CD14-positive monocyte (primary cell): ENCODE results near the gene CDK6. TPM values are rescaled to one million over a fixed set of nuclear protein-coding genes. Genes with fewer than 3 reads are reported as not detected.

Experiments
- DNase-seq, 3 donors: peaks; one replicate each; pipeline ENCODE4 v3.0.0-alpha.2; 2011 to 2022
- H2AFZ ChIP-seq: 2 replicates; pipeline ENCODE4 v1.6.0; 2012; ENCODE audit warnings: mild to moderate bottlenecking, low read depth, low read length, inconsistent platforms; ENCODE audit not compliant: insufficient read depth, poor library complexity, severe bottlenecking
- H3K27ac ChIP-seq, 2 donors: 1 replicate in 1 of 2; 2 replicates in 1 of 2; pipeline ENCODE4 v1.5.1; 2012 to 2013; ENCODE audit warnings: low read length in 2 of 2, control low read depth in 1 of 2, inconsistent platforms in 1 of 2, low read depth in 1 of 2, mild to moderate bottlenecking in 1 of 2
- H3K27me3 ChIP-seq, 2 donors: one replicate each; pipeline versions ENCODE4 v1.6.0 to v1.6.1; 2011 to 2013; ENCODE audit warnings: low read length in 2 of 2; ENCODE audit not compliant: control insufficient read depth in 2 of 2, insufficient read depth in 2 of 2
- H3K36me3 ChIP-seq, 2 donors: replicated peaks in 1 of 2; 1 replicate in 1 of 2; 2 replicates in 1 of 2; pipeline versions ENCODE4 v1.5.1 to v1.6.1; 2012 to 2013; ENCODE audit warnings: low read length in 2 of 2, control low read depth in 1 of 2, inconsistent platforms in 1 of 2, mild to moderate bottlenecking in 1 of 2; ENCODE audit not compliant: insufficient read depth in 2 of 2, control insufficient read depth in 1 of 2
- H3K4me1 ChIP-seq, 2 donors: 1 replicate in 1 of 2; 2 replicates in 1 of 2; pipeline versions ENCODE4 v1.5.1 to v1.6.1; 2012 to 2013; ENCODE audit warnings: low read length in 2 of 2, control low read depth in 1 of 2, inconsistent platforms in 1 of 2, mild to moderate bottlenecking in 1 of 2, moderate library complexity in 1 of 2; ENCODE audit not compliant: insufficient read depth in 2 of 2, control insufficient read depth in 1 of 2
- H3K4me2 ChIP-seq: replicated peaks from 2 replicates; pipeline ENCODE3; 2012; ENCODE audit warnings: low read length, moderate library complexity, mild to moderate bottlenecking; ENCODE audit not compliant: poor library complexity, severe bottlenecking; ENCODE audit errors: extremely low read depth
- H3K4me3 ChIP-seq, 3 experiments: fragments of 200-600 bp in 1 of 3; sonication (generic) in 1 of 3; replicated peaks in 1 of 3; 1 replicate in 2 of 3; 2 replicates in 1 of 3; pipeline ENCODE4 v1.5.1; 2011 to 2013; ENCODE audit warnings: low read length in 3 of 3, mild to moderate bottlenecking in 3 of 3, control low read depth in 2 of 3, low read depth in 2 of 3, inconsistent platforms in 1 of 3, moderate library complexity in 1 of 3
- H3K79me2 ChIP-seq: 2 replicates; pipeline ENCODE4 v1.6.0; 2012; ENCODE audit warnings: mild to moderate bottlenecking, control low read depth, inconsistent platforms, low read length, moderate library complexity; ENCODE audit not compliant: insufficient read depth
- H3K9ac ChIP-seq: 2 replicates; pipeline ENCODE4 v1.6.0; 2017; ENCODE audit warnings: low read length, mild to moderate bottlenecking; ENCODE audit not compliant: insufficient read depth, poor library complexity, severe bottlenecking
- H3K9me3 ChIP-seq, 2 donors: replicated peaks in 1 of 2; 1 replicate in 1 of 2; 2 replicates in 1 of 2; pipeline versions ENCODE4 v1.5.1 to v1.6.1; 2012 to 2013; ENCODE audit warnings: low read length in 2 of 2, control low read depth in 1 of 2; ENCODE audit not compliant: control insufficient read depth in 1 of 2, insufficient read depth in 1 of 2
- H4K20me1 ChIP-seq: 2 replicates; pipeline ENCODE4 v1.6.0; 2012; ENCODE audit warnings: mild to moderate bottlenecking, low read length, control low read depth, moderate library complexity; ENCODE audit not compliant: insufficient read depth
- H3K27ac Mint-ChIP-seq, 7 donors: one replicate each; pipeline ENCODE4 v1.8.0; 2020; ENCODE audit warnings: mild to moderate bottlenecking in 7 of 7, mixed read lengths in 7 of 7, moderate library complexity in 6 of 7, inconsistent platforms in 2 of 7
- H3K27me3 Mint-ChIP-seq, 3 donors: one replicate each; pipeline ENCODE4 v1.8.0; 2021 to 2022; ENCODE audit warnings: low read depth in 3 of 3, mild to moderate bottlenecking in 3 of 3, mixed read lengths in 3 of 3, moderate library complexity in 3 of 3, inconsistent platforms in 1 of 3
- H3K36me3 Mint-ChIP-seq, 2 donors: one replicate each; pipeline ENCODE4 v1.8.0; 2020; ENCODE audit warnings: mixed read lengths in 2 of 2, inconsistent platforms in 1 of 2, mild to moderate bottlenecking in 1 of 2
- H3K4me1 Mint-ChIP-seq: one replicate; pipeline ENCODE4 v1.8.0; 2020; ENCODE audit warnings: mild to moderate bottlenecking, mixed read lengths
- H3K4me3 Mint-ChIP-seq, 2 donors: one replicate each; pipeline ENCODE4 v1.8.0; 2020; ENCODE audit warnings: mild to moderate bottlenecking in 2 of 2, mixed read lengths in 2 of 2, moderate library complexity in 1 of 2
- H3K9me3 Mint-ChIP-seq, 7 donors: one replicate each; pipeline ENCODE4 v1.8.0; 2020 to 2022; ENCODE audit warnings: mixed read lengths in 7 of 7, mild to moderate bottlenecking in 6 of 7, moderate library complexity in 6 of 7, inconsistent platforms in 2 of 7
- WGBS: methylation state at CpG from one replicate; pipeline ENCODE4 v1.1.5; 2013; ENCODE audit warnings: missing lambda C conversion rate; ENCODE audit not compliant: insufficient coverage; 5-methylcytosine and 5-hydroxymethylcytosine counted together
- intact Hi-C, 2 donors: fragments of 100-400 bp; cut with micrococcal nuclease; formaldehyde crosslinking; loops; one replicate each; pipeline versions ENCODE4 v1.15.0 to v1.15.1; 2023
- polyA plus RNA-seq, 3 donors: library from polyadenylated mRNA; depleted of rRNA in 1 of 3; unstranded in 2 of 3; stranded (reverse) in 1 of 3; fragments of 300-500 nt in 2 of 3; fragments of >200 nt in 1 of 3; fragmentation: Illumina TruSeq in 2 of 3; gene quantifications; 1 replicate in 2 of 3; 2 replicates in 1 of 3; pipeline ENCODE4 v1.2.3, GENCODE V29; 2012 to 2021
- TF ChIP-seq, protein P1 (sequence below): fragments of 200-600 bp; IDR thresholded peaks from one replicate; pipeline ENCODE4 v1.8.0; 2022; ENCODE audit warnings: antibody characterized with exemption, mild to moderate bottlenecking

The CDK6 gene
- polyA plus RNA-seq, 3 donors: 3.4 to 4.3 (median 3.8) TPM

- Histone ChIP-seq H3K9me3 (no peaks in the 10 kb centered on the region), H3K4me2 (no peak overlapping the region), H4K20me1 (no peaks in the 10 kb centered on the region), H3K4me3 (no peak overlapping the region), H3K79me2 (no peaks in the 10 kb centered on the region), H3K4me1 (peaks cover 0 to 3% of the 10 kb centered on the region in 2 donors), H3K36me3 (no peaks in the 10 kb centered on the region), H3K27me3 (no peaks in the 10 kb centered on the region), H3K27ac (no peak overlapping the region), H3K9ac (no peak overlapping the region), H2AFZ (no peak overlapping the region)
- Mint-ChIP-seq H3K27me3 (peaks cover 0 to 3% (median 0%) of the 10 kb centered on the region in 3 donors), H3K9me3 (peaks cover 0 to 4% (median 3%) of the 10 kb centered on the region in 7 donors), H3K27ac (no peak overlapping the region), H3K4me3 (no peak overlapping the region), H3K4me1 (peaks cover 3% of the 10 kb centered on the region), H3K36me3 (no peaks in the 10 kb centered on the region)
- DNase-seq: no peak
- 100% methylated on average over 2 of the region's 2 CpGs for WGBS
- intact Hi-C loops: no loop called here
- TF ChIP-seq, protein P1, sequence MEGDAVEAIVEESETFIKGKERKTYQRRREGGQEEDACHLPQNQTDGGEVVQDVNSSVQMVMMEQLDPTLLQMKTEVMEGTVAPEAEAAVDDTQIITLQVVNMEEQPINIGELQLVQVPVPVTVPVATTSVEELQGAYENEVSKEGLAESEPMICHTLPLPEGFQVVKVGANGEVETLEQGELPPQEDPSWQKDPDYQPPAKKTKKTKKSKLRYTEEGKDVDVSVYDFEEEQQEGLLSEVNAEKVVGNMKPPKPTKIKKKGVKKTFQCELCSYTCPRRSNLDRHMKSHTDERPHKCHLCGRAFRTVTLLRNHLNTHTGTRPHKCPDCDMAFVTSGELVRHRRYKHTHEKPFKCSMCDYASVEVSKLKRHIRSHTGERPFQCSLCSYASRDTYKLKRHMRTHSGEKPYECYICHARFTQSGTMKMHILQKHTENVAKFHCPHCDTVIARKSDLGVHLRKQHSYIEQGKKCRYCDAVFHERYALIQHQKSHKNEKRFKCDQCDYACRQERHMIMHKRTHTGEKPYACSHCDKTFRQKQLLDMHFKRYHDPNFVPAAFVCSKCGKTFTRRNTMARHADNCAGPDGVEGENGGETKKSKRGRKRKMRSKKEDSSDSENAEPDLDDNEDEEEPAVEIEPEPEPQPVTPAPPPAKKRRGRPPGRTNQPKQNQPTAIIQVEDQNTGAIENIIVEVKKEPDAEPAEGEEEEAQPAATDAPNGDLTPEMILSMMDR: no peak
Measured at GRCh38 chr7:92847305-92847704, 10.9 kb upstream of the CDK6 start.

GRCh38 chr7:92845736-92846135, 9.4 kb upstream of the CDK6 start:
- intact Hi-C loops: no loop called here
- no peak overlapping the region for H3K9ac ChIP-seq
- H3K36me3 ChIP-seq: no peaks in the 10 kb centered on the region
- H4K20me1 ChIP-seq: no peaks in the 10 kb centered on the region
- no peak overlapping the region for H3K27ac ChIP-seq
- H2AFZ ChIP-seq: no peak overlapping the region
- no peaks in the 10 kb centered on the region for H3K27me3 ChIP-seq
- no peak overlapping the region for H3K4me2 ChIP-seq
- no peaks in the 10 kb centered on the region for H3K9me3 ChIP-seq
- WGBS: 63% methylated on average over 2 of the region's 2 CpGs
- Mint-ChIP-seq H3K36me3 (no peaks in the 10 kb centered on the region), H3K9me3 (peaks cover 0 to 4% (median 3%) of the 10 kb centered on the region in 7 donors), H3K27ac (no peak overlapping the region), H3K4me1 (peaks cover 3% of the 10 kb centered on the region), H3K27me3 (peaks cover 0 to 3% (median 0%) of the 10 kb centered on the region in 3 donors), H3K4me3 (no peak overlapping the region)
- no peak overlapping the region for H3K4me3 ChIP-seq
- DNase-seq: no peak
- H3K79me2 ChIP-seq: no peaks in the 10 kb centered on the region
- TF ChIP-seq, protein P1: no peak
- no peaks in the 10 kb centered on the region for H3K4me1 ChIP-seq
